NCI-H524 (cell line): ENCODE data around the gene THRB.
"Not testable (repeated sequence)": the region's sequence is repeated elsewhere in the genome, so short reads cannot be mapped to it uniquely, and the experiment has no call there.

Source experiments
- DNase-seq, 2 experiments: peaks; one replicate each; lab custom pipeline; 2025; lab: John Stamatoyannopoulos, UW

THRB gene

GRCh38 chr3:24096271-24096670 lies 398.4 kb downstream of the THRB start:
- no peak for DNase-seq

- not testable (repeated sequence) for DNase-seq
Measured at GRCh38 chr3:24094818-24095217, 399.8 kb downstream of the THRB start.

- DNase-seq: peak in 1 of 2 experiments; percentile 37
Measured at GRCh38 chr3:24088782-24089181, 405.9 kb downstream of the THRB start.

- DNase-seq: no peak
Measured at GRCh38 chr3:24087469-24087868, 407.2 kb downstream of the THRB start.

GRCh38 chr3:24086617-24087404 lies 407.8 kb downstream of the THRB start:
- DNase-seq: peak; percentile 76 to 94

- no peak for DNase-seq
Measured at GRCh38 chr3:24086206-24086605, 408.4 kb downstream of the THRB start.

GRCh38 chr3:24072193-24072592 lies 422.5 kb downstream of the THRB start:
- no peak for DNase-seq

GRCh38 chr3:24069045-24069444 lies 425.6 kb downstream of the THRB start:
- peak; percentile 12 to 83 for DNase-seq

GRCh38 chr3:24067483-24067882 lies 427.2 kb downstream of the THRB start:
- DNase-seq: no peak
